Measurements from ENCODE around the gene MORN3. TPM values are rescaled to one million over a fixed set of nuclear protein-coding genes. Genes with fewer than 3 reads are reported as not detected.
"Not testable (repeated sequence)": the region's sequence is repeated elsewhere in the genome, so short reads cannot be mapped to it uniquely, and the experiment has no call there.

Gene MORN3
- total RNA-seq, 1 experiment from 2014 or later = 0.72 TPM

- in situ Hi-C loops (cut with HindIII; ENCODE audit: low pct_unique_long_range_greater_than_20kb, low sequenced_read_pairs) = no loop called here
- intact Hi-C loops (cut with micrococcal nuclease; ENCODE audit: unreplicated experiment) = no loop called here
- no peak for TF ChIP-seq CTCF (IDR thresholded peaks at IDR 0.05)
- BruUV-seq (replicated peaks) = no TSS peak
- CTCF ChIA-PET = interaction anchor here (0.6 to 0.8 kb wide), 2 partner anchors 12 to 31 kb away, joined by 8 to 11 read pairs; no protein-coding TSS in a partner anchor
- Histone ChIP-seq H3K4me3 (ENCODE audit: low read depth in 2 of 2, low read length in 2 of 2) (no peak overlapping the region), H3K4me1 (ENCODE audit: control insufficient read depth, insufficient read depth, low read length) (peaks cover 9% of the 10 kb centered on the region), H3K27ac (ENCODE audit: low read length) (no peak overlapping the region), H3K36me3 (ENCODE audit: control insufficient read depth, insufficient read depth, low read length) (no peaks in the 10 kb centered on the region), H3K27me3 (ENCODE audit: control insufficient read depth, insufficient read depth, low read length) (no peaks in the 10 kb centered on the region), H3K9me3 (ENCODE audit: control insufficient read depth, insufficient read depth, low read depth, low read length) (no peaks in the 10 kb centered on the region)
- DNase-seq (ENCODE audit: low read depth, low spot score) (no peak), ATAC-seq (peak; percentile 40; the same call in 1 of the 2 replicates)
- POLR2A ChIA-PET = no interaction called here
These were observed 32.1 kb downstream of the MORN3 start for GRCh38 chr12:121637231-121637914.

GRCh38 chr12:121634836-121635235, 34.6 kb downstream of the MORN3 start:
- intact Hi-C loops (cut with micrococcal nuclease; ENCODE audit: unreplicated experiment) = no loop called here
- Histone ChIP-seq H3K36me3 (ENCODE audit: control insufficient read depth, insufficient read depth, low read length) (no peaks in the 10 kb centered on the region), H3K9me3 (ENCODE audit: control insufficient read depth, insufficient read depth, low read depth, low read length) (no peaks in the 10 kb centered on the region), H3K4me1 (ENCODE audit: control insufficient read depth, insufficient read depth, low read length) (peaks cover 16% of the 10 kb centered on the region), H3K27ac (ENCODE audit: low read length) (no peak overlapping the region), H3K27me3 (ENCODE audit: control insufficient read depth, insufficient read depth, low read length) (no peaks in the 10 kb centered on the region), H3K4me3 (ENCODE audit: low read depth in 2 of 2, low read length in 2 of 2) (no peak overlapping the region)
- in situ Hi-C loops (cut with HindIII; ENCODE audit: low pct_unique_long_range_greater_than_20kb, low sequenced_read_pairs) = no loop called here
- ChIA-PET POLR2A (no interaction called here), CTCF (no interaction called here)
- no peak for ATAC-seq
- no peak for TF ChIP-seq CTCF (IDR thresholded peaks at IDR 0.05)
- DNase-seq (ENCODE audit: low read depth, low spot score) = no peak
- no TSS peak for BruUV-seq (replicated peaks)

GRCh38 chr12:121633833-121634196, 35.6 kb downstream of the MORN3 start:
- ChIA-PET CTCF (interaction anchor here (0.6 kb wide), 1 partner anchor 81 kb away, joined by 9 read pairs; no protein-coding TSS in a partner anchor), POLR2A (interaction anchor here (0.6 kb wide), 1 partner anchor 32 kb away, joined by 14 read pairs; no protein-coding TSS in a partner anchor)
- BruUV-seq (replicated peaks); H3K27me3 ChIP-seq (ENCODE audit: control insufficient read depth, insufficient read depth, low read length); H3K4me3 ChIP-seq (ENCODE audit: low read depth in 2 of 2, low read length in 2 of 2); H3K36me3 ChIP-seq (ENCODE audit: control insufficient read depth, insufficient read depth, low read length); intact Hi-C loops (cut with micrococcal nuclease; ENCODE audit: unreplicated experiment); H3K27ac ChIP-seq (ENCODE audit: low read length); ATAC-seq; DNase-seq (ENCODE audit: low read depth, low spot score); in situ Hi-C loops (cut with HindIII; ENCODE audit: low pct_unique_long_range_greater_than_20kb, low sequenced_read_pairs); H3K9me3 ChIP-seq (ENCODE audit: control insufficient read depth, insufficient read depth, low read depth, low read length): not testable (repeated sequence)
- peaks cover 24% of the 10 kb centered on the region for H3K4me1 ChIP-seq (ENCODE audit: control insufficient read depth, insufficient read depth, low read length)

All from Panc1 (cell line).